Esophagus muscularis mucosa (tissue), 4 donors: Measurements from ENCODE around the gene BORCS8. TPM values are rescaled to one million over a fixed set of nuclear protein-coding genes. Genes with fewer than 3 reads are reported as not detected.
"Not testable (repeated sequence)": the region's sequence is repeated elsewhere in the genome, so short reads cannot be mapped to it uniquely, and the experiment has no call there.

Experiments used
- DNase-seq: peaks from one replicate; pipeline ENCODE4 v3.0.0-alpha.2; 2017; ENCODE audit errors: extremely low spot score
- H3K27ac ChIP-seq, 4 donors: fragments of 200-600 bp; sonication (generic); replicated peaks in 1 of 4; 1 replicate in 3 of 4; 2 replicates in 1 of 4; pipeline ENCODE4 v1.5.1; 2016 to 2019; ENCODE audit warnings: mild to moderate bottlenecking in 1 of 4
- H3K27me3 ChIP-seq, 4 donors: fragments of 200-600 bp; sonication (generic); one replicate each; pipeline versions ENCODE4 v1.5.1 to v1.6.0; 2016 to 2019
- H3K36me3 ChIP-seq, 4 donors: fragments of 200-600 bp; sonication (generic); one replicate each; pipeline ENCODE4 v1.5.1; 2016 to 2019
- H3K4me1 ChIP-seq, 4 donors: fragments of 200-600 bp; sonication (generic); one replicate each; pipeline ENCODE4 v1.5.1; 2016 to 2019
- H3K4me3 ChIP-seq, 4 donors: fragments of 200-600 bp; sonication (generic); 1 replicate in 2 of 4; 2 replicates in 2 of 4; pipeline ENCODE4 v1.5.1; 2016 to 2019; ENCODE audit warnings: mild to moderate bottlenecking in 4 of 4, moderate library complexity in 1 of 4
- H3K9me3 ChIP-seq, 4 donors: fragments of 200-600 bp; sonication (generic); 1 replicate in 3 of 4; 2 replicates in 1 of 4; pipeline ENCODE4 v1.5.1; 2016 to 2019
- CTCF ChIP-seq, 3 experiments: fragments of 200-600 bp in 2 of 3; fragments of 450-650 bp in 1 of 3; sonication (generic) in 2 of 3; IDR thresholded peaks; one replicate each; pipeline ENCODE4 v1.5.1; 2017 to 2019; ENCODE audit warnings: antibody characterized with exemption in 3 of 3, mild to moderate bottlenecking in 2 of 3, moderate library complexity in 1 of 3
- EP300 ChIP-seq: sonication (generic); formaldehyde crosslinking; IDR thresholded peaks from one replicate; pipeline ENCODE4 v1.6.1; 2017; ENCODE audit warnings: antibody characterized with exemption
- POLR2A ChIP-seq: fragments of 450-650 bp; IDR thresholded peaks from one replicate; pipeline ENCODE4 v1.6.1; 2017; ENCODE audit warnings: antibody characterized with exemption, moderate library complexity, mild to moderate bottlenecking, low read depth
- POLR2AphosphoS5 ChIP-seq, 2 donors: sonication (generic); formaldehyde crosslinking; IDR thresholded peaks; one replicate each; pipeline ENCODE4 v1.6.1; 2017; ENCODE audit warnings: antibody characterized with exemption in 2 of 2
- WGBS: methylation state at CpG from one replicate; pipeline ENCODE4 v1.1.5; 2018; 5-methylcytosine and 5-hydroxymethylcytosine counted together
- intact Hi-C: fragments of 100-400 bp; cut with DNase I; formaldehyde crosslinking; loops from one replicate; pipeline ENCODE4 v1.15.1; 2023
- total RNA-seq, 4 donors: library from RNA; depleted of rRNA; stranded (reverse); fragments of >200 nt; gene quantifications; one replicate each; pipeline versions ENCODE4 v1.1.0 to v1.2.1, GENCODE V29; 2016

Gene BORCS8
- total RNA-seq, 4 donors from 2014 or later: 10.8 to 16.1 (median 12.5) TPM

- TF ChIP-seq POLR2AphosphoS5 (IDR thresholded peaks at IDR 0.05) (no peak), EP300 (no peak), CTCF (IDR thresholded peaks at IDR 0.05) (no peak), POLR2A (no peak)
- peaks cover 7 to 36% (median 23%) of the 10 kb centered on the region in 4 donors for H3K36me3 ChIP-seq
- WGBS: 79% methylated on average over 2 of the region's 2 CpGs
- peaks cover 4 to 11% (median 8%) of the 10 kb centered on the region in 4 donors for H3K4me1 ChIP-seq
- no peak for DNase-seq
- no peak overlapping the region for H3K27ac ChIP-seq
- H3K27me3 ChIP-seq: no peaks in the 10 kb centered on the region
- H3K9me3 ChIP-seq: no peaks in the 10 kb centered on the region
- intact Hi-C loops: no loop called here
- H3K4me3 ChIP-seq: no peak overlapping the region
Measured at GRCh38 chr19:19149435-19149834, 42.5 kb downstream of the BORCS8 start.

GRCh38 chr19:19148504-19148903 is 43.4 kb downstream of the BORCS8 start:
- Histone ChIP-seq H3K4me1 (peaks cover 4 to 11% (median 8%) of the 10 kb centered on the region in 4 donors), H3K36me3 (peaks cover 7 to 36% (median 23%) of the 10 kb centered on the region in 4 donors)
- H3K4me3 ChIP-seq, H3K9me3 ChIP-seq, DNase-seq, H3K27me3 ChIP-seq, H3K27ac ChIP-seq, intact Hi-C loops: not testable (repeated sequence)
- WGBS: 98% methylated on average over 8 of the region's 8 CpGs

- H3K27me3 ChIP-seq: no peaks in the 10 kb centered on the region
- TF ChIP-seq EP300: no peak
- TF ChIP-seq POLR2A: no peak
- no peak for TF ChIP-seq POLR2AphosphoS5 (IDR thresholded peaks at IDR 0.05)
- TF ChIP-seq CTCF (IDR thresholded peaks at IDR 0.05): no peak
- DNase-seq: no peak
- H3K4me1 ChIP-seq: peaks cover 4 to 11% (median 8%) of the 10 kb centered on the region in 4 donors
- H3K4me3 ChIP-seq: no peak overlapping the region
- peaks cover 7 to 36% (median 23%) of the 10 kb centered on the region in 4 donors for H3K36me3 ChIP-seq
- H3K9me3 ChIP-seq: no peaks in the 10 kb centered on the region
- 89% methylated on average over 1 of the region's 5 CpGs for WGBS
- intact Hi-C loops: loop anchor here (2.0 kb wide), 2 partner anchors 29 to 77 kb away; no protein-coding TSS in a partner anchor
- no peak overlapping the region for H3K27ac ChIP-seq
Measured at GRCh38 chr19:19147344-19147743, 44.6 kb downstream of the BORCS8 start.

- no peak overlapping the region for H3K27ac ChIP-seq
- TF ChIP-seq EP300 (no peak), CTCF (IDR thresholded peaks at IDR 0.05) (no peak)
- intact Hi-C loops: loop anchor here (2.0 kb wide), 2 partner anchors 30 to 78 kb away; no protein-coding TSS in a partner anchor
- no peak for DNase-seq
- H3K36me3 ChIP-seq: peaks cover 7 to 36% (median 23%) of the 10 kb centered on the region in 4 donors
- no peak overlapping the region for H3K4me3 ChIP-seq
- H3K4me1 ChIP-seq: peaks cover 4 to 11% (median 8%) of the 10 kb centered on the region in 4 donors
- no peaks in the 10 kb centered on the region for H3K9me3 ChIP-seq
- WGBS: 96% methylated on average over 7 of the region's 7 CpGs
- H3K27me3 ChIP-seq: no peaks in the 10 kb centered on the region
Measured at GRCh38 chr19:19146865-19147264, 45.1 kb downstream of the BORCS8 start.

- DNase-seq: peak; percentile 95
- intact Hi-C loops: loop anchor here (2.0 kb wide), 2 partner anchors 31 to 79 kb away; no protein-coding TSS in a partner anchor
Measured at GRCh38 chr19:19145684-19146608, 46.0 kb downstream of the BORCS8 start.

More at GRCh38 chr19:19145684-19146608, 46.0 kb downstream of the BORCS8 start:
- H3K27ac ChIP-seq: no peak overlapping the region
- peaks cover 4 to 11% (median 8%) of the 10 kb centered on the region in 4 donors for H3K4me1 ChIP-seq
- peaks cover 7 to 36% (median 23%) of the 10 kb centered on the region in 4 donors for H3K36me3 ChIP-seq
- no peaks in the 10 kb centered on the region for H3K27me3 ChIP-seq
- TF ChIP-seq CTCF (IDR thresholded peaks at IDR 0.05): peak in 2 of 3 experiments; percentile 88 to 91
- TF ChIP-seq POLR2AphosphoS5 (IDR thresholded peaks at IDR 0.05): no peak
- H3K9me3 ChIP-seq: no peaks in the 10 kb centered on the region
- WGBS: 22% methylated on average over 25 of the region's 47 CpGs
- peak overlapping the region in 3 of 4 donors; percentile 6 to 42 (median 32) for H3K4me3 ChIP-seq
